HCT116 (cell line): Measurements from ENCODE around the gene CPEB2. TPM values are rescaled to one million over a fixed set of nuclear protein-coding genes. Genes with fewer than 3 reads are reported as not detected.

Experiments
- ATAC-seq: fragments of 200-7000 bp; cut with Tn5 transposase; 2 replicates; pipeline ENCODE4 v1.9.1; 2020; ENCODE audit warnings: mild to moderate bottlenecking, moderate library complexity
- BruUV-seq: library from RNA; stranded (reverse); fragments of 400-500 nt; replicated peaks from 2 replicates; lab custom pipeline; 2021; lab: Mats Ljungman, UMichigan
- CTCF ChIA-PET: fragments of 300-600 bp; sonication (Branson Sonifier 250); formaldehyde crosslinking; loops from one replicate; lab custom pipeline; 2021; ENCODE audit warnings: antibody characterized with exemption; lab: Charles Lee
- POLR2A ChIA-PET: fragments of 300-600, 350-600 bp; sonication (Branson Sonifier 250); formaldehyde crosslinking; loops from one replicate; lab custom pipeline; 2021; ENCODE audit warnings: antibody characterized with exemption; lab: Charles Lee
- RAD21 ChIA-PET, 2 experiments: fragments of 300-600 bp; sonication (Branson Sonifier 250); formaldehyde crosslinking; loops; one replicate each; lab custom pipeline; 2023; ENCODE audit warnings: low total read pairs in 2 of 2; ENCODE audit not compliant: uncharacterized antibody in 2 of 2, unreplicated experiment in 2 of 2, low non-redundant PET in 1 of 2; lab: Charles Lee
- DNase-seq: peaks from one replicate; pipeline ENCODE4 v3.0.0-alpha.2; 2010; ENCODE audit warnings: low read depth, low spot score
- H2AFZ ChIP-seq: fragments of 200-600 bp; shearing (Covaris generic), sonication (generic); 2 replicates; pipeline ENCODE4 v1.6.1; 2017; ENCODE audit warnings: low read depth, mixed run types, mixed read lengths, antibody characterized with exemption, low read length; ENCODE audit not compliant: poor library complexity, severe bottlenecking
- H3K27ac ChIP-seq: 2 replicates; pipeline ENCODE4 v1.5.1; 2012; ENCODE audit warnings: low read depth, low read length
- H3K27me3 ChIP-seq: fragments of 200-600 bp; sonication (generic); 2 replicates; pipeline ENCODE4 v1.6.1; 2016; ENCODE audit warnings: mixed run types, low read length, mixed read lengths; ENCODE audit not compliant: insufficient read depth
- H3K36me3 ChIP-seq, 2 experiments: fragments of 200-500 bp in 1 of 2; fragments of 200-600 bp in 1 of 2; sonication (Bioruptor generic) in 1 of 2; sonication (generic) in 1 of 2; 2 replicates each; pipeline versions ENCODE4 v1.5.1 to v1.6.1; 2014 to 2016; ENCODE audit warnings: low read length in 2 of 2, inconsistent platforms in 1 of 2, mixed read lengths in 1 of 2, mixed run types in 1 of 2; ENCODE audit not compliant: insufficient read depth in 2 of 2, control insufficient read depth in 1 of 2
- H3K4me1 ChIP-seq, 2 experiments: fragments of 200-600 bp in 1 of 2; sonication (generic) in 1 of 2; 2 replicates each; pipeline versions ENCODE4 v1.5.1 to v1.6.1; 2012 to 2017; ENCODE audit warnings: low read length in 2 of 2, inconsistent platforms in 1 of 2, mild to moderate bottlenecking in 1 of 2, mixed read lengths in 1 of 2, mixed run types in 1 of 2, moderate library complexity in 1 of 2; ENCODE audit not compliant: insufficient read depth in 2 of 2, control insufficient read depth in 1 of 2
- H3K4me2 ChIP-seq: fragments of 200-600 bp; sonication (generic); 2 replicates; pipeline ENCODE4 v1.6.1; 2017; ENCODE audit warnings: mixed run types, low read length, mixed read lengths
- H3K4me3 ChIP-seq, 2 experiments: fragments of 200-600 bp in 1 of 2; sonication (generic) in 1 of 2; replicated peaks in 1 of 2; 2 replicates each; pipeline ENCODE4 v1.5.1; 2011 to 2016; ENCODE audit warnings: low read length in 2 of 2, control low read depth in 1 of 2, low read depth in 1 of 2, mild to moderate bottlenecking in 1 of 2, mixed read lengths in 1 of 2, mixed run types in 1 of 2
- H3K79me2 ChIP-seq: fragments of 200-600 bp; sonication (generic); 2 replicates; pipeline ENCODE4 v1.6.1; 2017; ENCODE audit warnings: mild to moderate bottlenecking, mixed run types, low read length, moderate library complexity, mixed read lengths; ENCODE audit not compliant: insufficient read depth
- H3K9ac ChIP-seq: fragments of 200-600 bp; sonication (generic); 2 replicates; pipeline ENCODE4 v1.6.1; 2016; ENCODE audit warnings: low read length, mixed read lengths
- H3K9me2 ChIP-seq: fragments of 200-600 bp; sonication (generic), shearing (Covaris generic); 2 replicates; pipeline ENCODE4 v1.6.1; 2017; ENCODE audit warnings: mixed run types, mild to moderate bottlenecking, moderate library complexity; ENCODE audit not compliant: insufficient read depth
- H3K9me3 ChIP-seq, 2 experiments: fragments of 200-500 bp in 1 of 2; fragments of 200-600 bp in 1 of 2; sonication (Bioruptor generic) in 1 of 2; sonication (generic) in 1 of 2; 2 replicates each; pipeline ENCODE4 v1.6.1; 2014 to 2017; ENCODE audit warnings: low read length in 2 of 2, mixed read lengths in 2 of 2, inconsistent platforms in 1 of 2, low read depth in 1 of 2, mild to moderate bottlenecking in 1 of 2, mixed run types in 1 of 2, moderate library complexity in 1 of 2; ENCODE audit not compliant: control insufficient read depth in 1 of 2, insufficient read depth in 1 of 2
- H4K20me1 ChIP-seq: fragments of 200-600 bp; sonication (generic), shearing (Covaris generic); 2 replicates; pipeline ENCODE4 v1.6.1; 2017; ENCODE audit warnings: mixed run types, mild to moderate bottlenecking, moderate library complexity; ENCODE audit not compliant: insufficient read depth
- ATF3 ChIP-seq: IDR thresholded peaks from 2 replicates; pipeline ENCODE4 v1.6.1; 2012
- CBX3 ChIP-seq: IDR thresholded peaks from 2 replicates; pipeline ENCODE4 v1.6.1; 2012; ENCODE audit warnings: low read depth
- EGR1 ChIP-seq: IDR thresholded peaks from 2 replicates; pipeline ENCODE4 v1.6.1; 2012; ENCODE audit warnings: low read depth
- EZH2phosphoT487 ChIP-seq: fragments of 200-600 bp; IDR thresholded peaks from 2 replicates; pipeline ENCODE4 v1.6.1; 2018; ENCODE audit warnings: antibody characterized with exemption, borderline replicate concordance
- FOSL1 ChIP-seq: IDR thresholded peaks from 2 replicates; pipeline ENCODE4 v1.6.1; 2012; ENCODE audit warnings: low read depth
- JUND ChIP-seq: IDR thresholded peaks from 2 replicates; pipeline ENCODE4 v1.6.1; 2012
- MAX ChIP-seq: IDR thresholded peaks from 2 replicates; pipeline ENCODE4 v1.6.1; 2012
- POLR2A ChIP-seq: IDR thresholded peaks from 2 replicates; pipeline ENCODE4 v1.7.0; 2011; ENCODE audit warnings: borderline replicate concordance; ENCODE audit not compliant: insufficient read depth, insufficient read length; ENCODE audit errors: extremely low read depth
- POLR2AphosphoS5 ChIP-seq: IDR thresholded peaks from 2 replicates; pipeline ENCODE4 v1.6.1; 2011; ENCODE audit warnings: mild to moderate bottlenecking, low read depth, low read length, moderate library complexity
- REST ChIP-seq: IDR thresholded peaks from 2 replicates; pipeline ENCODE4 v1.6.1; 2012; ENCODE audit warnings: low read depth
- SP1 ChIP-seq: IDR thresholded peaks from 2 replicates; pipeline ENCODE4 v1.6.1; 2012; ENCODE audit warnings: low read depth
- SRF ChIP-seq: IDR thresholded peaks from 2 replicates; pipeline ENCODE4 v1.6.1; 2012; ENCODE audit warnings: low read depth
- TCF7L2 ChIP-seq: IDR thresholded peaks from 2 replicates; pipeline ENCODE4 v1.7.0; 2011; ENCODE audit warnings: borderline replicate concordance, inconsistent platforms; ENCODE audit not compliant: insufficient read depth, insufficient read length; ENCODE audit errors: extremely low read depth
- ZNF274 ChIP-seq: fragments of 200-500 bp; sonication (Bioruptor generic); IDR thresholded peaks from 2 replicates; pipeline ENCODE4 v1.6.1; 2014; ENCODE audit warnings: mild to moderate bottlenecking, low read depth, low read length, inconsistent platforms
- intact Hi-C: fragments of 100-400 bp; cut with micrococcal nuclease; formaldehyde crosslinking; loops from 2 replicates; pipeline ENCODE4 v1.10.0; 2022
- total RNA-seq: library from RNA; stranded (reverse); gene quantifications from one replicate; pipeline ENCODE4 v1.2.1, GENCODE V29; 2021; ENCODE audit not compliant: unreplicated experiment

The CPEB2 gene
- total RNA-seq, 1 experiment from 2014 or later = 1.3 TPM

- H3K4me3 ChIP-seq = no peak overlapping the region
- H3K79me2 ChIP-seq = no peaks in the 10 kb centered on the region
- no peak overlapping the region for H3K4me2 ChIP-seq
- ChIA-PET RAD21 (no interaction called here), POLR2A (no interaction called here), CTCF (no interaction called here)
- H2AFZ ChIP-seq = no peak overlapping the region
- H4K20me1 ChIP-seq = no peaks in the 10 kb centered on the region
- H3K27me3 ChIP-seq = no peaks in the 10 kb centered on the region
- no peaks in the 10 kb centered on the region for H3K4me1 ChIP-seq
- intact Hi-C loops = no loop called here
- no peaks in the 10 kb centered on the region for H3K36me3 ChIP-seq
- ATAC-seq = no peak
- H3K9me2 ChIP-seq = no peaks in the 10 kb centered on the region
- H3K9me3 ChIP-seq = no peaks in the 10 kb centered on the region; a peak in 1 of 4 replicates
- no peak overlapping the region for H3K9ac ChIP-seq
- no peak for DNase-seq
- BruUV-seq = no TSS peak
- TF ChIP-seq FOSL1 (no peak), ATF3 (no peak), EGR1 (no peak), TCF7L2 (no peak), ZNF274 (no peak), POLR2A (no peak)
- TF ChIP-seq, all 23 proteins: peak for 0
- no peak overlapping the region for H3K27ac ChIP-seq
Observed at GRCh38 chr4:15078682-15079642, 76.7 kb downstream of the CPEB2 start.

- H3K79me2 ChIP-seq = no peaks in the 10 kb centered on the region
- H3K9ac ChIP-seq = no peak overlapping the region
- no peaks in the 10 kb centered on the region for H3K4me1 ChIP-seq
- no peaks in the 10 kb centered on the region for H3K9me3 ChIP-seq
- ATAC-seq (no peak), DNase-seq (no peak)
- CTCF ChIA-PET = no interaction called here
- no peaks in the 10 kb centered on the region for H3K27me3 ChIP-seq
- H3K9me2 ChIP-seq = no peaks in the 10 kb centered on the region
- no TSS peak for BruUV-seq
- H3K36me3 ChIP-seq = no peaks in the 10 kb centered on the region
- no peak overlapping the region for H2AFZ ChIP-seq
- POLR2A ChIA-PET = no interaction called here
- no peak overlapping the region for H3K4me2 ChIP-seq
- no peak overlapping the region for H3K27ac ChIP-seq
- H4K20me1 ChIP-seq = no peaks in the 10 kb centered on the region
- RAD21 ChIA-PET = no interaction called here
- intact Hi-C loops = no loop called here
- no peak overlapping the region for H3K4me3 ChIP-seq
- TF ChIP-seq CBX3 (no peak), TCF7L2 (no peak), POLR2AphosphoS5 (no peak), EZH2phosphoT487 (no peak), POLR2A (no peak), MAX (no peak), REST (no peak), JUND (no peak), SRF (no peak), SP1 (no peak), EGR1 (no peak), ATF3 (no peak)
Observed at GRCh38 chr4:15084780-15085179, 82.5 kb downstream of the CPEB2 start.
